ENCODE measurements around the gene TEAD1.

Gene TEAD1

GRCh38 chr11:12842933-12843636 lies 168.9 kb downstream of the TEAD1 start:
- DNase-seq, result peak; percentile 98

GRCh38 chr11:12845163-12845562 lies 170.9 kb downstream of the TEAD1 start:
- DNase-seq, result peak; percentile 41

- DNase-seq, result peak; percentile 97
Observed at GRCh38 chr11:12845739-12846358, 171.6 kb downstream of the TEAD1 start.

GRCh38 chr11:12846786-12847615 lies 172.8 kb downstream of the TEAD1 start:
- peak; percentile 37 for DNase-seq

GRCh38 chr11:12848413-12848812 lies 174.2 kb downstream of the TEAD1 start:
- no peak for DNase-seq

GRCh38 chr11:12853325-12853651 lies 179.1 kb downstream of the TEAD1 start:
- no peak for DNase-seq

- DNase-seq, result no peak
Observed at GRCh38 chr11:12853652-12854296, 179.6 kb downstream of the TEAD1 start.

- no peak for DNase-seq
Observed at GRCh38 chr11:12854297-12854661, 180.1 kb downstream of the TEAD1 start.

GRCh38 chr11:12854829-12855228 lies 180.6 kb downstream of the TEAD1 start:
- DNase-seq, result no peak

GRCh38 chr11:12856338-12856737 lies 182.1 kb downstream of the TEAD1 start:
- no peak for DNase-seq

- no peak for DNase-seq
Observed at GRCh38 chr11:12857572-12857971, 183.4 kb downstream of the TEAD1 start.

- no peak for DNase-seq
Observed at GRCh38 chr11:12859872-12860657, 185.8 kb downstream of the TEAD1 start.

GRCh38 chr11:12860827-12861226 lies 186.6 kb downstream of the TEAD1 start:
- DNase-seq, result no peak

- DNase-seq, result peak; percentile 58
Observed at GRCh38 chr11:12862696-12863469, 188.7 kb downstream of the TEAD1 start.

GRCh38 chr11:12863605-12864121 lies 189.4 kb downstream of the TEAD1 start:
- DNase-seq, result no peak

GRCh38 chr11:12864316-12865156 lies 190.3 kb downstream of the TEAD1 start:
- DNase-seq, result no peak

GRCh38 chr11:12865863-12866595 lies 191.8 kb downstream of the TEAD1 start:
- DNase-seq, result no peak

- no peak for DNase-seq
Observed at GRCh38 chr11:12867531-12867930, 193.3 kb downstream of the TEAD1 start.

GRCh38 chr11:12868315-12869073 lies 194.3 kb downstream of the TEAD1 start:
- no peak for DNase-seq
